Eye (tissue), 1 donor: ENCODE data around the gene RWDD4.

Experiments used
- DNase-seq: peaks from one replicate; pipeline ENCODE4 v3.0.0-alpha.2; 2015

RWDD4 gene

DNA sequence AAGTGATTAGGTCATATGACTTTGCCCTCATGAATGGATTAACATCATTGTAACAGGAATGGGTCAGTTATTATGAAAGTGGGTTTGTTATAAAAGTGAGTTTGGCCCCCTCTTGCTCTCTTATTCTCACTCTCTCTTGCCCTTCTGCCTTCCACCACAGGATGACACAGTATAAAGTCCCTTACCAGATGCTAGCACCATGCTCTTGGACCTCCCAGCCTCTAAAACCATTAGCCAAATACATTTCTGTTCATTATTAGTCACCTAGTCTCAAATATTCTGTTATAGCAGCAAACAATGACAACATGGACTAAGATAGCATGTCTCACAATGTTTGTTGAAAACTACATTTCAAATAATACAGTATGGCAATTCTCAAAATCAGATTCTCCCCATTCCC lies 59.7 kb downstream of the RWDD4 start:
- no peak for DNase-seq

DNA sequence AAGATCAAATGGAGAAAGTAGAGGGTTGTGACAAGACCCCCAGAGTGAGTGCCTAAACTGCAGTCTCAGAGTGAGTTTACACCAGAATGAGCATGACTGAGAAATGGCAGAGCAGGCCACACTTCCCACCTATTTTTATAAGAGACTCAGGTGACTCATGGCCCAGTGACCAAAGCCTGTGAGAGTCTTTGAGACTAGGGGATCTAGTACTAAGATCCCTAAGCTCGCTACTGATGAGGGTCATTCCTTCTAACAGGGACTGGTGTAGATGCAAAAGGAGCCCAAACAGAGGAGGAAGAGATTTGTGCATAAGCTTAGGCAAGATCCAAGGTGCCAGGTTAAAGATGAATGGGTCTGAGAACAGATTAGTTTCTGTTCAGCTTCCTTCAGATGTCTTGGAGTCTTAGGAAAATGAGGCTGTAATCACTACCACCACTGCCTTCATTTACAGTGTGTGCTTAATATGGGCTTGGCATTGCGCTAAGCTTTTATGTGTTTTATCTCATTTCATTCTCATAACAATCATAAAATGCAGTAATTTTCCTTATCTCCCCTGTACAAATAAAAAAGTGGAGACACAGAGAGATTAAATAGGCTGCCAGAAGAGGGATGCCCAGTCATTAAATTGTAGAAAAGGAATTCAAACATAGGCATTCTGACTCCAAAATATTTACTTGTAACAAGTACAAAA lies 62.8 kb downstream of the RWDD4 start:
- DNase-seq: no peak

DNA sequence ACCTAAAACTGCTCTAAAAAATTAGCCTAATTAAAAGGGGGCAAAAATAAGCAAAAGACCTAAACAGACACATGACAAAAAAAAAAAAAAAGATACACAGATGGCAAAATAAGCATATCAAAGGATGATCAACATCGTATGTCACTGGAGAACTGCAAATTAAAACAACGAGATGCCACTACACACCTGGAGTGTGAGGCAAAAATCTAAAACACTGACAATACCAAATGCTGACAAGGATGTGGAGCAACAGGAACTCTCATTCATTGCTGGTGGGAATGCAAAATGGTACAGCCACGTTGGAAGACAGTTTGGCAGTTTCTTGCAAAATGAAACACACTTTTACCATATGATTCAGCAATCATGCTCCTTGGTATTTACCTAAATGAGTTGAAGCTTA lies 64.2 kb downstream of the RWDD4 start:
- no peak for DNase-seq

DNA sequence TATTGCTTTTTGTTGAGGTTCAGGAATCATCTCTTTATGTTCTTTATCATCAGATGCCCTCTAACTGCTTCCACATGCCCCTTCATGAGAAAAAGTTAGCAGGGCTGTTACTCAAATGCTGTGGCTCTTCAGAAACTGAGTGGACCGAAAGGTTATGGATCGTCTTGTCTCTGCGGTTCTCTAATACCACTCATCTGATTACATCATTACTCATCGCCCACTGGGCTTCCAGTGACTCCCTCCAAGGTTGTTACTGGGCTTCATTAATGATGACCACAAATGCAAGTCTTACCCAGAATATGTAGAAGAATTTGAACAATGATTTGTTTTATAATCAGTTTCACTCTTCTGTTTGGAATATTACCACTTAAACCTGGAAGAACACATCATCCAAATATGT lies 67.7 kb downstream of the RWDD4 start:
- no peak for DNase-seq
